ENCODE results near the gene DLG2. TPM values are rescaled to one million over a fixed set of nuclear protein-coding genes. Genes with fewer than 3 reads are reported as not detected.

DLG2 gene
- total and polyA plus RNA-seq, 2 of the 8 experiments (the other 6 are each of a cell fraction or from before 2014, with no cell fraction given), result 1.7 to 14.3 TPM

- no peak overlapping the region for H2BK12ac ChIP-seq (ENCODE audit: low read depth, low read length)
- H4K20me1 ChIP-seq (replicated peaks in 1 of 2; ENCODE audit: control insufficient read depth in 1 of 2, insufficient read depth in 2 of 2, low read length in 2 of 2), result no peaks in the 10 kb centered on the region
- no peaks in the 10 kb centered on the region for H3K79me1 ChIP-seq (ENCODE audit: low read depth, low read length)
- no peak overlapping the region for H3K56ac ChIP-seq (replicated peaks; ENCODE audit: insufficient read length, low read depth, low read length)
- H3K4me3 ChIP-seq (ENCODE audit: extremely low read depth in 1 of 4, insufficient read depth in 2 of 4, low read depth in 3 of 4, low read length in 4 of 4), result no peak overlapping the region
- H3K4ac ChIP-seq (replicated peaks; ENCODE audit: insufficient read length, low read depth, low read length), result no peak overlapping the region
- H3K18ac ChIP-seq (ENCODE audit: extremely low read depth, low read length), result no peak overlapping the region
- no peak overlapping the region for H3K14ac ChIP-seq (ENCODE audit: insufficient read length)
- FAIRE-seq (no peak), DNase-seq (ENCODE audit: low read depth in 1 of 2, low spot score in 2 of 2) (no peak)
- no peaks in the 10 kb centered on the region for H3K23me2 ChIP-seq (ENCODE audit: low read depth, low read length)
- no peaks in the 10 kb centered on the region; a peak in 1 of 7 replicates for H3K27me3 ChIP-seq (replicated peaks in 1 of 4; ENCODE audit: control insufficient read depth in 3 of 4, extremely low read depth in 1 of 4, insufficient read depth in 3 of 4, low read length in 3 of 4)
- H2AFZ ChIP-seq (ENCODE audit: low read length), result no peak overlapping the region
- no peak overlapping the region for H2BK20ac ChIP-seq (ENCODE audit: low read length)
- no peak overlapping the region for H4K5ac ChIP-seq (ENCODE audit: insufficient read length, low read depth, low read length)
- H2BK15ac ChIP-seq (ENCODE audit: low read length), result no peak overlapping the region
- no peak overlapping the region for H2BK120ac ChIP-seq (replicated peaks; ENCODE audit: low read depth, low read length)
- H2BK5ac ChIP-seq (ENCODE audit: low read depth, low read length), result no peak overlapping the region
- no peak overlapping the region for H4K8ac ChIP-seq (ENCODE audit: extremely low read depth, insufficient read depth, low read length)
- H3K36me3 ChIP-seq (ENCODE audit: control insufficient read depth in 2 of 4, insufficient read depth in 4 of 4, low read length in 3 of 4), result no peaks in the 10 kb centered on the region
- ChIA-PET POLR2A (ENCODE audit: partially characterized antibody) (no interaction called here), CTCF (ENCODE audit: partially characterized antibody) (interaction anchor here (1.5 to 3.0 kb wide), 2 partner anchors 9 to 102 kb away, joined by 3 to 20 read pairs; no protein-coding TSS in a partner anchor)
- peaks cover 0 to 5% (median 0%) of the 10 kb centered on the region in 4 experiments; a peak in 1 of 7 replicates for H3K4me1 ChIP-seq (replicated peaks in 1 of 4; ENCODE audit: control insufficient read depth in 3 of 4, insufficient read depth in 4 of 4, low read length in 3 of 4)
- WGBS, 2 experiments (ENCODE audit: extremely low coverage in 1 of 2, insufficient coverage in 1 of 2, insufficient read length in 1 of 2, insufficient replicate concordance in 2 of 2, low coverage in 1 of 2, low lambda C conversion rate in 2 of 2, missing lambda C conversion rate in 1 of 2), result 83% methylated on average over 2 of the region's 2 CpGs; no CpG with 5 or more reads in 1 of the 2 experiments
- H4K91ac ChIP-seq (replicated peaks; ENCODE audit: insufficient read length, low read length), result no peak overlapping the region
- H3K9ac ChIP-seq (replicated peaks in 1 of 4; ENCODE audit: extremely low read depth in 1 of 4, low read depth in 3 of 4, low read length in 3 of 4), result no peak overlapping the region
- no peak overlapping the region for H3K23ac ChIP-seq (ENCODE audit: insufficient read length)
- H3K9me3 ChIP-seq (ENCODE audit: insufficient read depth in 2 of 2, low read depth in 1 of 2, low read length in 1 of 2), result no peaks in the 10 kb centered on the region
- H3K79me2 ChIP-seq (ENCODE audit: control insufficient read depth in 1 of 2, insufficient read depth in 2 of 2, low read length in 2 of 2), result no peaks in the 10 kb centered on the region
- H3K27ac ChIP-seq (ENCODE audit: low read depth, low read length), result no peak overlapping the region
- no peak overlapping the region for H2AK5ac ChIP-seq (ENCODE audit: low read depth, low read length)
- no peak overlapping the region for H3K4me2 ChIP-seq (ENCODE audit: insufficient read depth in 1 of 2, low read depth in 2 of 2, low read length in 2 of 2)
- TF ChIP-seq KDM5A (IDR thresholded peaks at IDR 0.05; ENCODE audit: low read length) (no peak), CREB1 (IDR thresholded peaks at IDR 0.05) (no peak), SIX5 (IDR thresholded peaks at IDR 0.05; ENCODE audit: low read depth, low read length) (no peak), SIN3A (conservative IDR thresholded peaks at IDR 0.05 in 1 of 2, IDR thresholded peaks at IDR 0.05 in 1 of 2; ENCODE audit: low read depth in 1 of 2, low read length in 2 of 2) (no peak), CBX5 (IDR thresholded peaks at IDR 0.05; ENCODE audit: low read depth, low read length) (no peak), ATF2 (IDR thresholded peaks at IDR 0.05; ENCODE audit: low read length) (no peak), POU5F1 (IDR thresholded peaks at IDR 0.05; ENCODE audit: low read depth, low read length) (no peak), SAP30 (IDR thresholded peaks at IDR 0.05; ENCODE audit: insufficient read depth, insufficient replicate concordance, low read length) (no peak), ASH2L (IDR thresholded peaks at IDR 0.05; ENCODE audit: low read length) (no peak), MAFK (IDR thresholded peaks at IDR 0.05; ENCODE audit: low read depth, low read length) (no peak), EP300 (IDR thresholded peaks at IDR 0.05; ENCODE audit: borderline replicate concordance in 1 of 2, low read depth in 2 of 2, low read length in 2 of 2) (no peak)
- TF ChIP-seq, protein P1, sequence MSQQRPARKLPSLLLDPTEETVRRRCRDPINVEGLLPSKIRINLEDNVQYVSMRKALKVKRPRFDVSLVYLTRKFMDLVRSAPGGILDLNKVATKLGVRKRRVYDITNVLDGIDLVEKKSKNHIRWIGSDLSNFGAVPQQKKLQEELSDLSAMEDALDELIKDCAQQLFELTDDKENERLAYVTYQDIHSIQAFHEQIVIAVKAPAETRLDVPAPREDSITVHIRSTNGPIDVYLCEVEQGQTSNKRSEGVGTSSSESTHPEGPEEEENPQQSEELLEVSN (IDR thresholded peaks at IDR 0.05), result no peak
Observed at GRCh38 chr11:83713708-83714107, 1913.4 kb downstream of the DLG2 start.
